WTC11 (cell line): ENCODE results near the gene HOXA13.

Source experiments
- CREB1 ChIP-seq: sonication (generic); formaldehyde crosslinking; IDR thresholded peaks from 2 replicates; pipeline ENCODE4 v1.8.0; 2023; ENCODE audit warnings: mild to moderate bottlenecking, missing genetic modification reagents
- CTCF ChIP-seq: fragments of 200-600 bp; IDR thresholded peaks from 2 replicates; pipeline ENCODE4 v1.8.0; 2022; ENCODE audit warnings: antibody characterized with exemption
- FOXJ3 ChIP-seq: sonication (generic); formaldehyde crosslinking; IDR thresholded peaks from 2 replicates; pipeline ENCODE4 v1.9.0; 2021; ENCODE audit warnings: missing genetic modification reagents, mild to moderate bottlenecking, borderline replicate concordance
- SP1 ChIP-seq: sonication (generic); formaldehyde crosslinking; conservative IDR thresholded peaks from 2 replicates; pipeline ENCODE4 v1.8.1; 2022; ENCODE audit warnings: missing genetic modification reagents
- STAT6 ChIP-seq: sonication (generic); formaldehyde crosslinking; conservative IDR thresholded peaks from 2 replicates; pipeline ENCODE4 v1.8.1; 2023; ENCODE audit warnings: mild to moderate bottlenecking, low read depth, missing genetic modification reagents, moderate library complexity
- TCF7 ChIP-seq: sonication (generic); formaldehyde crosslinking; IDR thresholded peaks from 2 replicates; pipeline ENCODE4 v1.8.0; 2022; ENCODE audit warnings: mild to moderate bottlenecking, low read depth, missing genetic modification reagents, moderate library complexity
- USF2 ChIP-seq: sonication (generic); formaldehyde crosslinking; IDR thresholded peaks from 2 replicates; pipeline ENCODE4 v1.8.1; 2023; ENCODE audit warnings: mild to moderate bottlenecking, missing genetic modification reagents, moderate library complexity
- ZNF263 ChIP-seq: sonication (generic); formaldehyde crosslinking; IDR thresholded peaks from 2 replicates; pipeline ENCODE4 v1.8.1; 2022; ENCODE audit warnings: low read depth, mild to moderate bottlenecking, moderate library complexity, missing genetic modification reagents
- TF ChIP-seq, protein P1 (sequence below): sonication (generic); formaldehyde crosslinking; IDR thresholded peaks from 2 replicates; pipeline ENCODE4 v1.8.1; 2023; ENCODE audit warnings: mild to moderate bottlenecking, missing genetic modification reagents, moderate library complexity

DNA sequence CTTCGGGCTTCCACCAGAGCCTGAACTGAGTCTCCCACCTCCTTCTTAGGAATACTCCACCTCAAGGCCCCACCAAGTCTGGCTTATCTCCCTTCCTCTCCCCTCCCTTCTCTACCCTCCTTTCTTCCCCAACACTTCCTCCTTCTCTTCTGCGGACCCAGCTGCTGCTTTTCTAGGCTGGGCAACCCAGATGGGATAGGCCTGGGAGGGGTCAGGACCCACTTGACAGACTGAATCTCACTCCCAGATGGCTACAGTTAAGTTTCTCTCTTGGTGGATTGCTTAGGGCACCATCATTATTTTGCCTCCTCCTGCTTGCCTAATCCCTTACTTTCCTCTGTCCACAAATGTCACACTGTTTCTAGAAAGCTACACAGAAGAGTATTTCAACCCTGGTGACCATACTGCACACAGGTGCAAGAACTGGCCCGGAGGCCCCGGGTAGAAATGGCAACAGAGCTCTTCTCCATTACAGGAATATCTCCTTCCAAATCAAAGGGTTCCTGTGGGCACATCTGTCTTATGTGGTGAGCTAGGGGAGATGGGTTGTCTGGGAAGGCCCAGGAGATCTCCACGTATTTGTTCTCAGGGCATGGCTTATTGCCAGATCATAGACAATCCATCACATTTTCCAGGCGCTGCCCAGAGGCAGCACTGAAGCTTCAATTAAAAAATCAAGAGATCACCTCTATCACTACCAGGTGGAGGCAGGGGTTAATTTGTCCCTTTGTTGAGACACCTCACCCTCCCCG lies 9.7 kb downstream of the HOXA13 start:
- TF ChIP-seq CTCF: no peak
- TF ChIP-seq FOXJ3: no peak
- TF ChIP-seq, protein P1, sequence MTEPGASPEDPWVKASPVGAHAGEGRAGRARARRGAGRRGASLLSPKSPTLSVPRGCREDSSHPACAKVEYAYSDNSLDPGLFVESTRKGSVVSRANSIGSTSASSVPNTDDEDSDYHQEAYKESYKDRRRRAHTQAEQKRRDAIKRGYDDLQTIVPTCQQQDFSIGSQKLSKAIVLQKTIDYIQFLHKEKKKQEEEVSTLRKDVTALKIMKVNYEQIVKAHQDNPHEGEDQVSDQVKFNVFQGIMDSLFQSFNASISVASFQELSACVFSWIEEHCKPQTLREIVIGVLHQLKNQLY (CRISPR knock-in tag): no peak
- TF ChIP-seq SP1 (CRISPR knock-in tag): no peak
- no peak for TF ChIP-seq ZNF263 (CRISPR knock-in tag)
- TF ChIP-seq CREB1 (CRISPR knock-in tag): no peak
- no peak for TF ChIP-seq USF2 (CRISPR knock-in tag)
- no peak for TF ChIP-seq TCF7 (CRISPR knock-in tag)
- TF ChIP-seq STAT6 (CRISPR knock-in tag): no peak
